ENCODE results near the gene GHDC.

Gene GHDC

GRCh38 chr17:42181851-42182207 is 12.5 kb downstream of the GHDC start:
- no peak for DNase-seq

- peak; percentile 94 for DNase-seq
Measured at GRCh38 chr17:42180922-42181850, 13.1 kb downstream of the GHDC start, which contains the start of gene KCNH4. Gene KCNH4 (minus strand): TSS chr17:42181142. CDS start chr17:42180945, 197 bp downstream.

GRCh38 chr17:42180411-42180921 is 13.8 kb downstream of the GHDC start:
- DNase-seq = no peak

GRCh38 chr17:42179911-42180410 is 14.3 kb downstream of the GHDC start:
- peak; percentile 21 for DNase-seq

- no peak for DNase-seq
Measured at GRCh38 chr17:42179335-42179734, 15.0 kb downstream of the GHDC start.

- peak; percentile 49 for DNase-seq
Measured at GRCh38 chr17:42178817-42179216, 15.5 kb downstream of the GHDC start.

DNA sequence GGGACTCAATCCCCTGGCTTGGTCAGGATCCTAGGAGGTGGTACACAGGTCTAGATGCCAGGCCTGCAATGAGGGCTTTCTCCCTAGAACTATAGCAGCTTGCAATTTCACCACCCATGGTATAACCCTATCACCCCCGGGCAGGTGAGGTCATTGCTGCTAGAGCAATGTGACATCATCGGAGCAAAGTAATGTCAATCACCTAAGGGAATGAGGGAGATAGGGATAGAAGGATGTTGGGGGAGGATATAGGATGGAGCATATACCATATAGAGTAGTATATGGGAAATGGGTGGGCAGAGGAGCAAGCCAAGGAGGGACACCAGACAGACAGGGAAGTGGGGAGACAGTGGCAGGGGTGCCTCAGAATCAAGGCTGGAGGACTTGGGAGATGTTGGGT is 16.6 kb downstream of the GHDC start:
- no peak for DNase-seq

GRCh38 chr17:42174126-42174783 is 20.0 kb downstream of the GHDC start:
- no peak for DNase-seq

DNA sequence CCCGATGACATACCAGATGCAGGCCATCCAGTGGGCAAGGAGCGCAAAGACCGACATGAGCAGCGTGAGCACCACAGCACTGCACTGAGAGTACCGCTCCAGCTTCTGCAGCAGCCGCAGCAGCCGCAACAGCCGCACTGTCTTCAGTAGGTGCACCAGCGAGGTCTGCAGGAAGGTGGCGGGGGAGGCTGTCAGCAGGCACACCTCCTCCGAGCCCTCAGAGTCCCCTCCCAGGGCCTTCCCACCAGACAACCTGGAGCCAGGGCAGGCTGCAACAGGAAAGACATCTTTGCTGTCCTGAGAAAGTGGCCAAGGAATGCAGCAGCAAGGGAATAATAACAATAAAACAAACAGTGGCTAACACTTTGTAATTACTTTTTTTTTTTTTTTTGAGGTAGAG is 22.5 kb downstream of the GHDC start:
- DNase-seq = no peak

GRCh38 chr17:42169351-42169750 is 24.9 kb downstream of the GHDC start:
- no peak for DNase-seq

- DNase-seq = no peak
Measured at GRCh38 chr17:42167807-42168206, 26.5 kb downstream of the GHDC start.

- no peak for DNase-seq
Measured at GRCh38 chr17:42166196-42166763, 28.0 kb downstream of the GHDC start.

- no peak for DNase-seq
Measured at GRCh38 chr17:42165751-42166150, 28.5 kb downstream of the GHDC start.

DNA sequence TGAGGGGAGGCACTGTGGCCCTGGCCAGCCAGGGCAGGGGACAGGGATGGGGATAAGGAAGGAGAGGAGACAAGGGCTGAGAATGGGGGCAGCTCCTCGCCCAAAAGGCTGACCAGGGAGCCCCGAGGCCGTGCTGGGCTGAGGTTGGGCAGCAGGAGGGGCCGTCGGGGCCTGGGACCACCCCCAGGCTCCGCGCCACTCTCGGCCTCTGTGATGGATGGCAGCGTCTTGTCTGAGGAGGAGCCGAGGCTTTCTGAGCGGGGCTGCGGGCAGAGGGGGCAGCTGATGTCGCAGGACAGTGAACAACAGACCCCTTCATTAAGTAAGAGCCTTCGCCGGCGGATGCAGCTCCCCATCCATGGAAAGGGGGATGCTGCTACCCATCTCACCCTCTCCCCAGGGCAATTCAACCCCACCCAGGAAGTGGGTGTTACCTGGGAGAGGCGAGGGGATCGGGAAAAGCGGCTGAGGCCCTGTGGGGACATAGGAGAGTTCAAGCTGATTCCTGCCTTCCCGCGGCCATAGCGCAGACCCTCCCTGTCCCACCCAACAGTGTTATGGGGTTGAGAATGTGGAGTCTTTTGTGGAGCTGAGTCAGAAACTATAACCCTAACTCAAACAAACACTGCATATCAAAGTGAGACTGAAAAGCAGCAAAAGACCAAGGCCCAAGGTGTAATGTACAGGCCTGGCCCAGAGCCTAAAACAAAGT is 30.4 kb downstream of the GHDC start:
- DNase-seq = no peak

DNA sequence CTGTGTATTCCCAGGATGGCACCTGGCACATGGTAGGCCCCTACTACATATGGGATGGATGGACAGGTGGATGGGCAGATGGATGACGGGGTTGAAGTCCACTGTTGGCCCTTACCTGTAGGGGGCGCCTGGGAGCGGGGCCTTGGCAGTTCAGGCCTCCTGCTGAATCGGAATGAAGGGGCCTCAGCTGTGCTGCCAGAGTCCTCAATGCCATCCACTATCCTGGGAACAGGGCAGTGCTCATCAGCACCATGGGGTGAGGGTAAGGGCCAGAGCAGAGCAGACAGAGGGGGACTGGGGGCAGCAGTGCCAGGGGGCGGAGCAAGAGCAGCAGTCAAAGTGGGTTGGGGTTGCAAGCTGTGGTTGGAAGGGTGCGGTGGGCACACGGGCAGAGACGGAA is 31.2 kb downstream of the GHDC start:
- peak; percentile 33 for DNase-seq

GRCh38 chr17:42160531-42160910 is 33.8 kb downstream of the GHDC start:
- no peak for DNase-seq

DNA sequence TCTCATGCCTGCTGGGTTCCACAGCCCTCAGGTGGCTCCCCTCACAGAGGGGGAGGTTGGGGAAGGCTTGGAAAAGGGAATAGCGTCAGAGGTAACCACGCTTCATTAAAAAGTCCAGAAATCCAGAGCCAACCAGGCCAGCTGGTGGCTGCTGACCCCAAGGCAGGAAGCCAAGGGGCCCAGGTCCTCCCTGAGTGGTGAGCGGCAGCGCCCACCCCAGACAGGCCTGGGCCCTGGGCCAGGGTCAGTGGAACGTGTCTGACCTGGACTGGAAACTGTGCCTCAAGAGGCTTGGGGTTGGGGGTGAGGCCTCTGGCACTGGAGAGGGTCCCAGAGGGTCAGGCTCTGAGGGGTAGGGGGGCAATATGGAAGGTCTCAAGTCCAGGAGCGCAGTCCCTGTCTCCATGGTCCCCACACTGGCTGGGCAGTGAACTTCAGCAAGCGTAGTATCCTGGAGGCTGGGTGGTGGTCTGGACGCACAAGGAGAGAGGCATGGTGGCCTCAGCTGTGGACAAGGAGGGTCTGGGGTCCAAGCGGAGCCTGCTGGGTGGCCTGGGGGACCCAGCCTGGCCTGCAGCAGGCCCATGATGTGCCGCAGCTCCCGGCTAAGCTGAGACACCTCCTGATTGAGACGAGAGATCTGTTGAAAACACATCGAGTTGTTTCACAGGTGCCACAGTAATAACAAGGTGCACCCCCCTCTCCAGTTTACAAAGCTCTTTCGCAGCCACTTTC is 34.3 kb downstream of the GHDC start:
- DNase-seq = no peak

- no peak for DNase-seq
Measured at GRCh38 chr17:42155614-42156045, 38.7 kb downstream of the GHDC start.

- peak; percentile 30 for DNase-seq
Measured at GRCh38 chr17:42153919-42154742, 40.2 kb downstream of the GHDC start.

DNA sequence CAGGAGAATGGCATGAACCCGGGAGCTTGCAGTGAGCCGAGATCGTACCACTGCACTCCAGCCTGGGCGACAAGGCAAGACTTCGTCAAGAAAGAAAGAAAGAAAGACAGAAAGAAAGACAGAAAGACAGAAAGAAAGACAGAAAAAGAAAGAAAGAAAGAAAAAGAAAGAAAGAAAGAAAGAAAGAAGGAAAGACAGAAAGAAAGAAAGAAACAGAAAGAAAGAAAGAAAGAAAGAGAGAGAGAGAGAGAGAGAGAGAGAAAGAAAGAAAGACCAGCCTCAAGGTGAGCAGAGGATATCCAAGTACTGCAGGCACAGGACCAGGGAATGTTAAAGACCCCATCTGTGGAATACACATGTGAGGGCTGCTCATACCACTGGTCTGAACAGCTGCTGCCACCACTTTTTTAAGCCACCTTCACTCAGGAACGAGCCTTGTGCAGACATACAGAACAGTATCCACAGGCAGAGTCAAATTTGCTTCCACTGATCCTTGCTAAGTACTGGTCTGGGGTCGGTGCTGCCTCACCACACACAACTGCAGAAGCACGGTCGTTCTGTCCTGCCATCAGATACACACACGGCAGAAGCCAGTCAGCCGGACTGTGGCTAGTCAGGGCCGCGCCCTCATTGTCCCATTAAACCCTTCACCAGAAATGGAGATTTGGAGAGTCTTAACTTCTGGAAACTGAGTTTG is 47.2 kb downstream of the GHDC start:
- DNase-seq = no peak

Measured in CD4-positive, alpha-beta T cell treated with Interleukin-10 for 1 hour (primary cell).